ENCODE results near the gene MEG3.

DNA sequence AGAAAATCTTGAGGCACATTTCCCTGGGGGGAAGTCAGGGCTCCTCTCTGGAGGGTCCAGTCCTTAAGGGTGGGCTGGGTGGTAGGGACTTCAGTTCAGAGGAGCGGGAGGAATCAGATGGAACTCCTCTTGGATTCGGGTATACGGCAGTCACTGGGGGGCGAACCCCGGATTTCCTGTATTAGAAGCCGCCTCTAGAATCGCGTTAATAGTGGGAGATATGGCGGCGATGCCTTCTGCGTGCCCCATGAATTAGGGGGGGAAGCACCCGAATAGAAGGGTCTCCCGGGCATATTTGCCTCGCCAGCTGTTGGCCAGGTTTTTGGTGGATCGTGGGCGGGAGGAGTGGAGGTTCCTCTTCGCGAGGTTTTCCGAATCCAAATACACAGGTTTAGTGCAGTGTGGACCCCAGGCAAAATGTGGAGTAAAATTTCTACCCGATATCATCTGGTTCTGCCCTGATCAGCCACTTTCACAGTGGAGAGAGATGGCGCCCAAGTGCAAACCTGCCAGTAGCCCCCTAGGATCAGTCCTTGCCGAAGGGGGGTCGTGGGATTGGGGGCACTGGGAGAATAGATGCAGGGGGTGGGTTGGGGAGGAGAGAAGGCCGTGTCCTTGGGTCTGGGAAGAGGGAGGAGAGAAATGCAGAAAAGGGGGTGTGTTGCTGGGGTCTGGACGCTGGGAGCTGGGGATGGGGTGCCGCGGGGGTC is 628 bp downstream of the MEG3 start:
- no peak for TF ChIP-seq POLR2AphosphoS5 (IDR thresholded peaks at IDR 0.05; ENCODE audit: insufficient read depth, low read depth, low read length)
- TF ChIP-seq CTCF (IDR thresholded peaks at IDR 0.05; ENCODE audit: extremely low read depth in 1 of 2, insufficient read depth in 1 of 2, low read depth in 1 of 2, low read length in 2 of 2) = no peak
- TF ChIP-seq EZH2 (IDR thresholded peaks at IDR 0.05; ENCODE audit: borderline replicate concordance, low read depth, low read length, severe bottlenecking) = no peak
- no peak for TF ChIP-seq POLR2A (IDR thresholded peaks at IDR 0.05; ENCODE audit: low read depth, low read length)
